Hematopoietic multipotent progenitor cell treated with erythropoietin and hydrocortisone succinate and interleukin-3 and kit ligand, for 8 days (in vitro differentiated cells): ENCODE measurements around the gene CSRP3.

Experiments
- DNase-seq: peaks from one replicate; pipeline ENCODE4 v3.0.0-alpha.2; 2015

CSRP3 gene

DNA sequence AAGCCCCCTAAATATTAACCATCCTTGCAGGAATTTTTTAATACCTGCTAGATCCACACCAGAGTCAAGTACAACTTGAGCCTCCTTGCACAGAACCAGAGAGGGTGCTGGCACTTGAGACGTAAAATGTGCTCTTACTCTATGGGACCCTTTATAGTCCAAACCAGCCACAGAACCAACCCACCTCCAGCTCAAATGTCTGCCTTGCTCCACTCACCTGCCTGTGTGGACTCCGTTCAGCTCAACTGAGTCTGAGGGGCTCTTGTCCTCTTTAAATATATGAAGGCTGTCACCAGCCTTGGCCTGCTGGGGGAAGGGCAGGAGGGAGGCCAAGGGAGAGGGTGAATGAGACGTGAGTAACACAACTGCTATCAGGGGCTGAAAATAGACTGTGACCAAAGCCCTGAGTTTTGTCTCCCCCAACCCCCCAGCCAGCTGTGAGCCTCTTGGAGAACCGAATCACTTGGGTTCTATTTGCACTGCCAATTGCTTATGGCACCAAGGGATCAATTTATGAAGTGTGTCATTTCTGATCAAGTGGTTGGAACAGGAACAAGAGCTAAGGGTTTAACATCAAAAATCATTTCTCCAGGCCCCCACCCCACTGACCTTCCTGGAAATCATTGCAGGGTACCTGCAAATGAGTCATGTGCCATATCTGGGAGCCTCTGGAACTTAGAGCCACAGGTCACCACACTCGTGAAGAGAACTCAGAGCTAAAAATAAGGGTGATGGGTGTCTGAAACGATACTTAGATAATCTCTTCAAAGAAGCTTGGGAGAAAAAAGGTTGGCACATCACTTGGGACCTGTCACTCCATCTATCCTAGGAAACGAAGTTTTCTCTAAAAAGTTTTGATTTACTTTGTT, at the start of gene CSRP3:
CSRP3 (minus strand) TSS at position 247 of the 869 bp plus-strand sequence. CDS start 9,535 bp downstream, outside the sequence.
- DNase-seq = no peak

- DNase-seq = no peak
Measured at GRCh38 chr11:19251577-19251976, 49.8 kb upstream of the CSRP3 start.

DNA sequence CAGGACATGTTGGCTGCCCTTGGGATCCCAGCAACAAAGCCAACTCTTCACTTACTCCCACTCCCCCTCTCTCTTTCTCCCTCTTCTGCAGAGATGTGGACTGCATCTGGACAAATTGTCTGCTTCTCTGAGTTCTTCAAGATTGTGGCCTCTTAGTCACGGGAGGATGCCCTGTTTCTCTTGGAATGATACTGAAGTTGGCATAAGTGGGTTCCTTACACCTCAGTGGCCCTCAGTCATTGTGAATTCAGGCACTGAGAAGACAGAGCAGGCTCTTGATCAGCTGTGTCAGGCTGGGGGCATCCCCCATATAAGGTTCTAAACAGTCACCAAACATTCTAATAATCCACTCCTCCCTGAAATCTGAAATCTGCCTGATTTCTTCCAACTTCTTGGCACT, 45.0 kb upstream of the CSRP3 start:
- no peak for DNase-seq

GRCh38 chr11:19245351-19245750, 43.6 kb upstream of the CSRP3 start:
- DNase-seq = no peak

GRCh38 chr11:19244621-19245020, 42.8 kb upstream of the CSRP3 start:
- DNase-seq = peak; percentile 18

GRCh38 chr11:19244084-19244483, 42.3 kb upstream of the CSRP3 start:
- DNase-seq = no peak

DNA sequence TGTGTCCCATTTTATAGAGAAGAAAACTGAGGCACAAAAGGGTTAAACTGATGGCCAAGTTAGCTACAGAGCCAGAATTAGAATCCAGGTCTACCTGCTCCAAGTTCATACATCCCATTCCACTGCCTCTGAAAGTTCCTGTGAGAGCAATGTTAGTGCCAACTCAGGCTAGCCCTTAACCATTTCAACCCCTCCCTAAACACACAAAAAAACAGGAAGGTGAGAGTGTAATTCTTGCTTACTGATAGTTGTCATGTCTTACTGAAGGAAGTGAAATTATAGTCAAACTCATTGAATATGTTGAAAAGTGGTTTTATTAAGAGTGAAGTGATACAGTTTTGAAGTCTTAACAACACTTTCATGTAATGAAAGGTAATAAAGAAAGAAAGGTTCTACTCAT, 41.8 kb upstream of the CSRP3 start:
- peak; percentile 14 for DNase-seq

DNA sequence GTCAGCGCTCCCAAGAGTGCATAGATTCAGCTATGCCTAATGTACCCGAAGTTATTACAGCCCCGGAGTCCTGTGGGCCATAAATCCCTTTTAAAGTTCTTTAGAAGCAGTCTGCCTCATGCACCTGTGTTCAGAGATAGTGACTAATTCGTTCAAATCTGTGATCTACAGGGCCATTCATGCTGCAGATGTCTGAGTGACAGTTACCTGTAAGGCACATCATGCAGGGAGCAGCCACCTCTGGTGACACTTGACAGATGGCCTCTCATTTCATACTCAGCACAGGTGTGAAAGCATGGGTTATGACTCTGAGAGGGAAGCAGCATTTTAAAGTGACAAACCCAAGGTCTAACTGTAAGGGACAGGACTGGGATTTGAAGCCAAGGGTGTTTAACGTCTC, 41.4 kb upstream of the CSRP3 start:
- DNase-seq = peak; percentile 24

GRCh38 chr11:19242179-19242932, 40.6 kb upstream of the CSRP3 start:
- DNase-seq = peak; percentile 24

- DNase-seq = peak; percentile 73
Measured at GRCh38 chr11:19241260-19242178, 39.7 kb upstream of the CSRP3 start.

DNA sequence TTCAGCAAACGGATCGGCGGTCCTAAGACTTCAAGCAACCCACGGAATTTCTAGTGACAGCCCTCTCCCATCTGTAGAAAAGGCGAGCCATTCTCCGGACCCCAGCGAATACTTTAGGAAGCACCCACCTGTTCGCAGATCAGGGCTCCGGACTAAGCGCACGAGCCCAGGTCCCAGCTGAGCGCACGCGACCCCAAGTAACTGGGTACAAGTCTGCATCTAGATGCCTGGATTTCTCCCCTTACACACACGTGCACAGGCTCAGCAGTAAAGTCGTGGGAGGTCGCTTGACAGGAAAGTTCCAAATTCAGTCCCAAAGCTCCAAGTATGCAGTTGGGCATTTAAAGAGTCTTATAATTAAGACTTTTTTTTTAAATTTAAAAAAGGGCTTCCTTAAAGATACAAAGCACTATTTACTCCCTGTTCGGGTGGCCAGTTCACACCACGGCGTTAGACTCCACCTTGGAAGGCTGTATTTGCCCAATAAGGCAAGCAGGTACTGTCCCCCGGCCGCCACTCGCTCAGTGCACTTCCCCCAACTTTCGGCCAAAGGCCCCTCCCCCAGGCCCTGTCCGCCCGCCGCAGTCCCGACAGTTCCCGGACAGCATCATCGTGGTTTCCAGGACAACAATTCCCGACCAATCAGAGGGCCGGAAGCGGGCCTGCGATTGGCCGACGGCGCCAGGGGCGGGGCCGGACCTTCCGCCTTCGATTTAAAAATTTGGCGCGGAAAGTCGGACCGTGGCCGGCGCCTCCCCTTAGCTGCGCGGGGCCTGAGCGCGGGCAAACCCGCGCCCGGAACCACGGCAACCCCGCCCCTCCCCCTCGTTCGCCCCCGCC, 38.9 kb upstream of the CSRP3 start, which contains the start of gene E2F8:
E2F8 (minus strand) TSS at position 526 of the 840 bp plus-strand sequence. CDS start 824 bp downstream, outside the sequence.
- DNase-seq = peak; percentile 96

DNA sequence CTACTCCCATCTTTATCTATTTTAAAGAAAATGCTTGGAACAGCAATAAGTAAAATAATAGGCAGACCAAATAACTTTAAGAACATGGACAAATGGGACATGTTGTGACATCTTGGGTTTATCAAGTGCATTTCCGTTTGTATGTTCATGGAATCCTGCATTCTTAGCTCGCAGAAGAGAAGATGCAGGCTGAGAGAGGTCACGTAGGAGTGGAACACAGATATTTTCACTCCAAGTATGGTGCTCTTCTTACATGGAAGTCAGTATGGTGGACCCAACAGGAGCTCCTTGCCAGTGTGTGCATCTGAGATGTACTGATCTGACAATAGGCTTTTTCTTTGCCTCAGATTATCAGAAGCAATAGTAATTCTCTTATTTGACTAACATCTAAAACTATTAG, 37.3 kb upstream of the CSRP3 start:
- peak; percentile 38 for DNase-seq

DNA sequence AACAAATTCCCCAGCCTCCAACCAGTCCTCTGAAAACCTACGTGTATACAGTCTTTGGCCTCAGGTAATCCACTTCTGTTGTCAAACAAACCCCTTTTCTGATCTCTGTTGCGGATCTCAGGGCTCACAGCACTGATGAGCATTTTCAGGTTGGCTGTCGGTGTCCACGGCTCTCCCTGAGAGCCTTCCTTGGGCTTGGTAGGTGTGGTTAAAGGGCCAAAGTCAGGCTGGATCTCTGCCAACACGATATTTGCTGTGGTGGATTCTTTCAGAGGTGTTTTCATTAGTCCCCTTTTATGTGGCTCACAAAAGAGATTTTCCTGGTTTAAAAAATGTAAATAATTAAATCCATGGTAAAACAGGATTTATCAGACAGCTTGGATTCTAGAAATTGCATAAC, 36.0 kb upstream of the CSRP3 start:
- DNase-seq = no peak

DNA sequence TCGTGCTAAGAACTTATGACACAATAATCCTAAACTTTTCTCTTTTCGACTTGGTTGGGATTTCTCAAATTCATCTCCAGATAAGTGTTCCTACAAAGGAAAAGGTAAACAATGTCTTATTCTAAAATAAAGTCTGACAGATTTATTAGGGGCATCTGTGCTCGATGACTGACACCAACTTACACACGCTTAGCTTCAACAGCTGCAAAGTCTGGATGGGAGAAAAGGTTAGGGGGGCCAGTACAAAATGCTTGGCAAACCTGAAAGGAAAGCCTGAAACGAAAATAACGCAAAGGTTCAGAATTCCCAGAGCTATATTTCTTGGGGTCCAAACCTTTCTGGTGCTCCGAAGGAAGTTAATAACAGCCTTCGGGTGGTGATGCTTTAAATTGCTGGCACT, 35.6 kb upstream of the CSRP3 start:
- DNase-seq = no peak

GRCh38 chr11:19234231-19234817, 32.5 kb upstream of the CSRP3 start:
- DNase-seq = no peak

DNA sequence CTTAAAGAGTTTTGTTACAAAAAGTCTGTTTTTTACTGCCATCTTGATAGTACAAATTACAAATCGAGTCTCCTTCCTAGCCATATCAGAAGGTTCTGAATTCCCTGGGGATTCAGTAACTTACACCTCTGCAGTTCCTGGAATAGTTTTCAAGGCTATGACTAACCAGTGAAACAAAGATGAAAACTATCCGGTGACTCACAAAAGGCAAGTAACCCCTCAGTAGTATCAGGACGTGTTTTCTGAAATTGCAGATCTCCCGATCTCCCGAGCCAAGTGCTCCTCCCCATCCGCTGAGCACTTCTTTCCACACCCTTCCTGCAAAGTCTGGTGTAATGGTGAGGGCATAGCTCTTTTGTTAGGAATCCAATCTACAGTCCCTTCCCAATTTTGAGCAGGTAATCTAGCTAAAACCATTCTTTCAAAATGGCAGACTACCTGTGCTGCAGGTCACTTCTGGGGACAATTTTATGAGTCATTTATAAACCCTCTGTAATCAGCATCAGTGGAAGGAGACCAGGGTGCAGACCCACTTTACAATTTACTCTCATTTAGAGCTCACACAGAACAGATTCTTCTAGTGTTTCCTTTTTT, 31.2 kb upstream of the CSRP3 start:
- DNase-seq = no peak

- DNase-seq = no peak
Measured at GRCh38 chr11:19229671-19230070, 27.9 kb upstream of the CSRP3 start.

DNA sequence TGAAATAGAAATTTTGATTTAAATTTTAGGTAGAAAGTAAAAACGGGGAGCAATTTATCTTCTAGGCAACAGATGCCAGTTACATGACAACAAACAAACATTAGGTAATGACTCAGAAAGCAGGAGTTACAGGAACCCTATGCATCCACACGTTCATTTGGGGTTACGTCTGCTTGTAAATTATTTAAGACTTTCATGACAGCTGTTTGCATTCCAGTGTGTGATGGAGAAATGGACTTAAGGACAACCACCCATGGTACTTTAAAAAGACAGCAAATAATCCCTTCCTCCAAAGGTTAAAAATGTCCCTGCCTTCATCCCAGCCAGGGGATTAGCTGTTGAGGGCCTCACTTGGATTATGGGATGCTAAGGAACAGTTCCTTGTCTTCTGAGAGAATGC, 27.2 kb upstream of the CSRP3 start:
- no peak for DNase-seq

GRCh38 chr11:19226378-19227195, 24.8 kb upstream of the CSRP3 start:
- no peak for DNase-seq

GRCh38 chr11:19225581-19225980, 23.8 kb upstream of the CSRP3 start:
- DNase-seq = no peak
